NT2/D1 (cell line): Measurements from ENCODE around the gene CALD1.

Experiments
- DNase-seq: peaks from one replicate; pipeline ENCODE4 v3.0.0-alpha.2; 2011; ENCODE audit warnings: low read depth, low spot score
- H3K27me3 ChIP-seq: 2 replicates; pipeline ENCODE4 v1.6.0; 2011; ENCODE audit warnings: mild to moderate bottlenecking; ENCODE audit not compliant: insufficient read length, insufficient read depth
- H3K36me3 ChIP-seq: 2 replicates; pipeline ENCODE4 v1.6.1; 2011; ENCODE audit warnings: mild to moderate bottlenecking, low read length, mixed read lengths; ENCODE audit not compliant: insufficient read depth, insufficient read length
- H3K4me1 ChIP-seq: 2 replicates; pipeline ENCODE4 v1.5.1; 2011; ENCODE audit not compliant: insufficient read depth, insufficient read length
- H3K4me3 ChIP-seq: 2 replicates; pipeline ENCODE4 v1.5.1; 2011; ENCODE audit warnings: low read depth; ENCODE audit not compliant: insufficient read length
- H3K9ac ChIP-seq: 2 replicates; pipeline ENCODE4 v1.6.0; 2011; ENCODE audit warnings: low read depth; ENCODE audit not compliant: insufficient read length
- H3K9me3 ChIP-seq: 2 replicates; pipeline ENCODE4 v1.5.1; 2011; ENCODE audit warnings: mild to moderate bottlenecking, low read length; ENCODE audit not compliant: insufficient read depth
- SUZ12 ChIP-seq: IDR thresholded peaks from 2 replicates; pipeline ENCODE4 v1.6.1; 2011; ENCODE audit not compliant: insufficient read length, insufficient read depth; ENCODE audit errors: extremely low read depth
- YY1 ChIP-seq: IDR thresholded peaks from 2 replicates; pipeline ENCODE4 v1.6.1; 2011; ENCODE audit not compliant: insufficient read length, insufficient read depth
- ZNF274 ChIP-seq: IDR thresholded peaks from 2 replicates; pipeline ENCODE4 v1.6.1; 2011; ENCODE audit warnings: mild to moderate bottlenecking, low read depth, low read length

CALD1 gene

GRCh38 chr7:134835463-134835823, 56.0 kb downstream of the CALD1 start:
- Histone ChIP-seq H3K27me3 (no peaks in the 10 kb centered on the region), H3K4me1 (no peaks in the 10 kb centered on the region), H3K36me3 (peaks cover 57% of the 10 kb centered on the region), H3K9ac (no peak overlapping the region), H3K9me3 (no peaks in the 10 kb centered on the region), H3K4me3 (no peak overlapping the region)
- no peak for DNase-seq
- TF ChIP-seq SUZ12 = no peak
- no peak for TF ChIP-seq YY1
- no peak for TF ChIP-seq ZNF274

GRCh38 chr7:134836447-134836846, 57.0 kb downstream of the CALD1 start:
- no peak overlapping the region for H3K4me3 ChIP-seq
- H3K4me1 ChIP-seq = no peaks in the 10 kb centered on the region
- no peaks in the 10 kb centered on the region for H3K27me3 ChIP-seq
- no peak for DNase-seq
- TF ChIP-seq YY1 (no peak), SUZ12 (no peak), ZNF274 (no peak)
- H3K9ac ChIP-seq = no peak overlapping the region
- peaks cover 3% of the 10 kb centered on the region; the same call in 1 of the 2 replicates for H3K9me3 ChIP-seq
- H3K36me3 ChIP-seq = peaks cover 62% of the 10 kb centered on the region

GRCh38 chr7:134839298-134839697, 59.9 kb downstream of the CALD1 start:
- peaks cover 73% of the 10 kb centered on the region for H3K36me3 ChIP-seq
- no peaks in the 10 kb centered on the region for H3K4me1 ChIP-seq
- no peak overlapping the region for H3K9ac ChIP-seq
- H3K4me3 ChIP-seq = no peak overlapping the region
- no peaks in the 10 kb centered on the region for H3K27me3 ChIP-seq
- TF ChIP-seq ZNF274 = no peak
- no peak for TF ChIP-seq YY1
- no peak for TF ChIP-seq SUZ12
- peaks cover 10% of the 10 kb centered on the region; the same call in 1 of the 2 replicates for H3K9me3 ChIP-seq
- no peak for DNase-seq

GRCh38 chr7:134842062-134842461, 62.6 kb downstream of the CALD1 start:
- H3K36me3 ChIP-seq = peaks cover 88% of the 10 kb centered on the region
- no peaks in the 10 kb centered on the region for H3K27me3 ChIP-seq
- TF ChIP-seq ZNF274 (no peak), YY1 (no peak), SUZ12 (no peak)
- H3K9ac ChIP-seq = no peak overlapping the region
- H3K4me3 ChIP-seq = no peak overlapping the region
- peaks cover 10% of the 10 kb centered on the region; the same call in 1 of the 2 replicates for H3K9me3 ChIP-seq
- no peaks in the 10 kb centered on the region for H3K4me1 ChIP-seq
- DNase-seq = no peak

GRCh38 chr7:134842886-134843430, 63.5 kb downstream of the CALD1 start:
- Histone ChIP-seq H3K9ac (no peak overlapping the region), H3K4me3 (no peak overlapping the region), H3K9me3 (peaks cover 10% of the 10 kb centered on the region; the same call in 1 of the 2 replicates), H3K4me1 (no peaks in the 10 kb centered on the region), H3K36me3 (peaks cover 89% of the 10 kb centered on the region), H3K27me3 (no peaks in the 10 kb centered on the region)
- no peak for DNase-seq
- TF ChIP-seq ZNF274 (no peak), SUZ12 (no peak), YY1 (no peak)

- peaks cover 10% of the 10 kb centered on the region; the same call in 1 of the 2 replicates for H3K9me3 ChIP-seq
- no peaks in the 10 kb centered on the region for H3K4me1 ChIP-seq
- DNase-seq = no peak
- H3K27me3 ChIP-seq = no peaks in the 10 kb centered on the region
- H3K36me3 ChIP-seq = peaks cover 89% of the 10 kb centered on the region
- H3K9ac ChIP-seq = no peak overlapping the region
- TF ChIP-seq SUZ12 (no peak), YY1 (no peak), ZNF274 (no peak)
- no peak overlapping the region for H3K4me3 ChIP-seq
These were observed 64.8 kb downstream of the CALD1 start for GRCh38 chr7:134844200-134844599.

DNA sequence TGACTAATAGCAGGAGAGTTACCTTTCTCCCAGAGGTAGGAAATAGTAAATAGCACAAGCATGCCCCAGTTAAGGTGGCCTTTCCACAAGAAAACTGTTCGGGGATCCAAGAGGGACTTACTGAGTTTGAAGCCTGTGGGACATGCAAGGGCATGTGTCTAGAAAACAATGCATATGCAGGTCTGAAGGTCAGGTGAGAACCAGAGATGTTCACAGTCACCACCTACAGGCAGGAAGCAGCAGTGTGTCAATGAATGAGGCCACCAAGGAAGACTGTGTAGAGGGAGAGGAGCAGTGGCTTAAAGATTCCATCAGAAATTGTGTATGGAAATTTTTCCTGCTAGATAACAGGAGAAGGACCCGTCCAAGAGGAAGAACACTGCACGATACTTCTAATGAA, 66.0 kb downstream of the CALD1 start:
- H3K9me3 ChIP-seq = peaks cover 10% of the 10 kb centered on the region; the same call in 1 of the 2 replicates
- no peaks in the 10 kb centered on the region for H3K4me1 ChIP-seq
- DNase-seq = no peak
- TF ChIP-seq ZNF274 = no peak
- no peak for TF ChIP-seq YY1
- TF ChIP-seq SUZ12 = no peak
- H3K27me3 ChIP-seq = no peaks in the 10 kb centered on the region
- H3K4me3 ChIP-seq = no peak overlapping the region
- peaks cover 91% of the 10 kb centered on the region for H3K36me3 ChIP-seq
- H3K9ac ChIP-seq = no peak overlapping the region
